ENCODE measurements around the gene ITM2C. TPM values are rescaled to one million over a fixed set of nuclear protein-coding genes. Genes with fewer than 3 reads are reported as not detected.

The ITM2C gene
- total and polyA plus RNA-seq, 2 of the 13 experiments (the other 11 are each of a cell fraction or from before 2014, with no cell fraction given), result 70.5 to 270 TPM

DNA sequence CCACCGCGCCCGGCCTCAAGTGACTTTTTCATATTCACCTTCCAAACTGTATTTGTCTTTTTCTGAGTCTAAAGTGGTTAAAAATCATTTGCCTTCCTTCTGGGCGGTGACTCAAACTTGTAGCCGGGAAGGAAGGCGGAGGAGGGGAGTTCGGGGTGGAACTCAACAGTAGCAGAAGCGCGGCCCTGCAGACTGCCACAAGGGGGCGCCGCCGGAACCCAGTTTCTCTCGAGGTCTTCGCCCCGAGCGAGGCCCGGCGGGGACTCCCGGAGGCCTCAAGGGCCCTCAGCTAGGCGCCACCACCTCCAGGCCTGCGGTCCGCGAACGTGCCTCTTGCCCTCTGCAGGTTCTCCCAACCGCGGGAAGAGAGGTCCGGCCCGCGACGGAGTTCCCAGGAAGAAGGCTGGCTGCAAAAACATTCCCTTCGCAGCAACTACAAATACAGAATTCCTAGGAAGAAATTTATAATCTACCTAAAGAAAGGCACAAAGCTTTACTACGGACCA, 16.8 kb upstream of the ITM2C start (continued):
- TF ChIP-seq NFE2L2 (IDR thresholded peaks at IDR 0.05; ENCODE audit: low read length), result no peak
- no peak for TF ChIP-seq ZFP41 (CRISPR knock-in tag; IDR thresholded peaks at IDR 0.05; ENCODE audit: borderline replicate concordance)
- TF ChIP-seq, protein P1, sequence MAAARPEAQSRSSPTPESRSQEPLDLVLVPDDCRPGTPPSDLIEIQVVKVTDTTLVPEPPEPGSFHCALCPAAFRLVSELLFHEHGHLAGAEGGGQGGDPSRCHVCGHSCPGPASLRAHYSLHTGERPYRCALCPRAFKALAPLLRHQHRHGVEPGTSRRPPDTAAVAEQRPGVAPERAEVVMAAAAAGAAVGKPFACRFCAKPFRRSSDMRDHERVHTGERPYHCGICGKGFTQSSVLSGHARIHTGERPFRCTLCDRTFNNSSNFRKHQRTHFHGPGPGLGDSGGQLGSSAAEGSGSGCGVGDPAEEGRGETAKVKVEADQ (CRISPR knock-in tag; IDR thresholded peaks at IDR 0.05; ENCODE audit: borderline replicate concordance), result no peak
- no peak for TF ChIP-seq ZMAT5 (CRISPR knock-in tag; IDR thresholded peaks at IDR 0.05; ENCODE audit: borderline replicate concordance, low read depth)
- TF ChIP-seq ATRX (CRISPR knock-in tag; IDR thresholded peaks at IDR 0.05; ENCODE audit: borderline replicate concordance), result no peak
- no peak for TF ChIP-seq ZNF570 (CRISPR knock-in tag; IDR thresholded peaks at IDR 0.05; ENCODE audit: borderline replicate concordance)
- no peak for TF ChIP-seq ZNF678 (CRISPR knock-in tag; IDR thresholded peaks at IDR 0.05)
- peak; percentile 49; the same call in 1 of the 2 replicates for TF ChIP-seq ETV6 (CRISPR knock-in tag; conservative IDR thresholded peaks at IDR 0.05)
- peak; percentile 24; the same call in 1 of the 2 replicates for TF ChIP-seq ZNF3 (CRISPR knock-in tag; IDR thresholded peaks at IDR 0.05)
- TF ChIP-seq, protein P2, sequence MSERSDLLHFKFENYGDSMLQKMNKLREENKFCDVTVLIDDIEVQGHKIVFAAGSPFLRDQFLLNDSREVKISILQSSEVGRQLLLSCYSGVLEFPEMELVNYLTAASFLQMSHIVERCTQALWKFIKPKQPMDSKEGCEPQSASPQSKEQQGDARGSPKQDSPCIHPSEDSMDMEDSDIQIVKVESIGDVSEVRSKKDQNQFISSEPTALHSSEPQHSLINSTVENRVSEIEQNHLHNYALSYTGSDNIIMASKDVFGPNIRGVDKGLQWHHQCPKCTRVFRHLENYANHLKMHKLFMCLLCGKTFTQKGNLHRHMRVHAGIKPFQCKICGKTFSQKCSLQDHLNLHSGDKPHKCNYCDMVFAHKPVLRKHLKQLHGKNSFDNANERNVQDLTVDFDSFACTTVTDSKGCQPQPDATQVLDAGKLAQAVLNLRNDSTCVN (CRISPR knock-in tag; IDR thresholded peaks at IDR 0.05; ENCODE audit: borderline replicate concordance), result peak; percentile 43; the same call in 1 of the 2 replicates
- TF ChIP-seq ZNF543 (CRISPR knock-in tag; IDR thresholded peaks at IDR 0.05), result no peak
- no peak for TF ChIP-seq EZH2 (conservative IDR thresholded peaks at IDR 0.05; ENCODE audit: low read depth, low read length)
- TF ChIP-seq ZNF557 (CRISPR knock-in tag; IDR thresholded peaks at IDR 0.05), result no peak
- TF ChIP-seq ADNP (CRISPR knock-in tag; IDR thresholded peaks at IDR 0.05), result 0 out of 2 replicates have a peak, but pooled peaks have one; percentile 14
- TF ChIP-seq ZNF407 (CRISPR knock-in tag; IDR thresholded peaks at IDR 0.05; ENCODE audit: not compliant biosample characterization), result peak; percentile 63
- no peak for TF ChIP-seq NONO (IDR thresholded peaks at IDR 0.05)
- 0 out of 2 replicates have a peak, but pooled peaks have one; percentile 28 for TF ChIP-seq NONO (CRISPR knock-in tag; conservative IDR thresholded peaks at IDR 0.05)
- no peak for TF ChIP-seq ZFYVE20 (CRISPR knock-in tag; IDR thresholded peaks at IDR 0.05; ENCODE audit: borderline replicate concordance, low read depth)
- peak; percentile 81 for TF ChIP-seq ZNF792 (CRISPR knock-in tag; IDR thresholded peaks at IDR 0.05)
- TF ChIP-seq GLI4 (CRISPR knock-in tag; IDR thresholded peaks at IDR 0.05; ENCODE audit: borderline replicate concordance), result no peak
